ENCODE results near the gene STRN.
"Not testable (repeated sequence)": the region's sequence is repeated elsewhere in the genome, so short reads cannot be mapped to it uniquely, and the experiment has no call there.

The STRN gene

DNA sequence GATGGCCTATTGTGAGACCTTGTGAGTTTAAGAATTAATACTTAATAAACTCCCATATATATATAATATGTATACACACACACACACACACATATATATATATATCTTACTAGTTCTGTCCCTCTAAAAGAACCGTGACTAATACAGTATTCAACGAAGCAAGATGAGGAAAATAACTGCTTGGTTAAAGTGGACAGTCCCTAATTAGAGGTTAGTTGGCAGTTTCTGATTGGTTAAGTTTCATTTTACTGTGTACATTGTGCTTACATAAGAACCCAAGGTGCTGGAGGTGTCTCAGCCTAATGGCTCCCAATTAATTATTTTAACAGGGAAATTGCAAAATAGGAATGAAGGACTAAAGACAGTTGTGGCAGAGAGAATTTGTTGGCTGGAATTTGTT, 132.1 kb downstream of the STRN start:
- no peak for DNase-seq (ENCODE audit: extremely low spot score)
- CTCF ChIA-PET, result no interaction called here
- POLR2A ChIA-PET, result no interaction called here
- no peak for TF ChIP-seq SUZ12 (IDR thresholded peaks at IDR 0.05)
- TF ChIP-seq, protein P1, sequence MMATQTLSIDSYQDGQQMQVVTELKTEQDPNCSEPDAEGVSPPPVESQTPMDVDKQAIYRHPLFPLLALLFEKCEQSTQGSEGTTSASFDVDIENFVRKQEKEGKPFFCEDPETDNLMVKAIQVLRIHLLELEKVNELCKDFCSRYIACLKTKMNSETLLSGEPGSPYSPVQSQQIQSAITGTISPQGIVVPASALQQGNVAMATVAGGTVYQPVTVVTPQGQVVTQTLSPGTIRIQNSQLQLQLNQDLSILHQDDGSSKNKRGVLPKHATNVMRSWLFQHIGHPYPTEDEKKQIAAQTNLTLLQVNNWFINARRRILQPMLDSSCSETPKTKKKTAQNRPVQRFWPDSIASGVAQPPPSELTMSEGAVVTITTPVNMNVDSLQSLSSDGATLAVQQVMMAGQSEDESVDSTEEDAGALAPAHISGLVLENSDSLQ (IDR thresholded peaks at IDR 0.05), result no peak
- TF ChIP-seq L3MBTL2 (conservative IDR thresholded peaks at IDR 0.05), result no peak
- no peak for TF ChIP-seq FOXA1 (IDR thresholded peaks at IDR 0.05)
- no peak for TF ChIP-seq LEF1 (IDR thresholded peaks at IDR 0.05; ENCODE audit: borderline replicate concordance)
- no peak for TF ChIP-seq HDGF (IDR thresholded peaks at IDR 0.05; ENCODE audit: borderline replicate concordance)
- TF ChIP-seq BHLHE40 (IDR thresholded peaks at IDR 0.05; ENCODE audit: borderline replicate concordance), result no peak
- TF ChIP-seq FOXK2 (IDR thresholded peaks at IDR 0.05), result no peak
- TF ChIP-seq TARDBP (IDR thresholded peaks at IDR 0.05), result no peak
- no peak for TF ChIP-seq ARNT (IDR thresholded peaks at IDR 0.05)
- no peak for TF ChIP-seq CTBP1 (IDR thresholded peaks at IDR 0.05; ENCODE audit: borderline replicate concordance)
- no peak for TF ChIP-seq FOXM1 (IDR thresholded peaks at IDR 0.05; ENCODE audit: borderline replicate concordance)
- TF ChIP-seq ELF4 (IDR thresholded peaks at IDR 0.05), result no peak
- TF ChIP-seq NFRKB (IDR thresholded peaks at IDR 0.05), result no peak
- no peak for TF ChIP-seq SP1 (IDR thresholded peaks at IDR 0.05)
- no peak for TF ChIP-seq ZNF384 (IDR thresholded peaks at IDR 0.05)

DNA sequence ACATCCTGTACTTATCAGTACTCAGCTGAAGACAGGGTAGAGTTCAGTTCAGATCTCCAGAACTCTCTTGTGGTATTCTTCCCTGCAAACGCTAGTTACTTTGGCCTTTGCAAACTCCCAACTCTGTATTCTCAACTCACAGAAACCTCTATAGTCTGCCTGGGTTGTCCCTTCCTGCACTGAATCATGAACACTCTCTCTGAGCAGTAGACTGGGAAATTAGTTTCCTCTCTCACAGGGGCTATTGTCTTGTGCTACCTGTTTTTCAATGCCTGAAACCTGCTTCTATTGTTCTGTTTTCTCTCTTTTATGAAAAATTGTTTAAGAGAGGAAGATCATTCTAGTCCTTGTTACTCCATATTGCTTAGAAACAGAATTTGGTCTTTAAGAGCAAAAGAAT, 135.2 kb downstream of the STRN start:
- POLR2A ChIA-PET, result no interaction called here
- CTCF ChIA-PET, result no interaction called here
- no peak for DNase-seq (ENCODE audit: extremely low spot score)
- TF ChIP-seq CTBP1 (IDR thresholded peaks at IDR 0.05; ENCODE audit: borderline replicate concordance), result no peak

DNA sequence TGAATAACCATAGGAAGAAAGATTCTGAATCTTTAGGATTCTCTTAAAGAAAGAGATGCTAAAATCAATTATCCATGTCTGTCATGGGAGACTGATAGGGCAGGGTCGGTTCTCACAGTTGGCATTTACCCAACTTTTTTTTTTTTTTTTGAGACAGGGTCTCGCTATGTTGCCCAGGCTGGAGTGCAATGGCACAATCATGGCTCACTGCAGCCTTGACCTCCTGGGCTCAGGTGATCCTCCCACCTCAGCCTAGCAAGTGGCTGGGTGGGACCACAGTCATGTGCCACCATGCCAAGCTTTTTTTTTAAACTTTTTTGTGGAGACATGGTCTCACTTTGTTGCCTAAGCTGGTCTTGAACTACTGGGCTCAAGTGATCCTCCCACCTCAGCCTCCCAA, 141.7 kb downstream of the STRN start:
- CTCF ChIA-PET; DNase-seq (ENCODE audit: extremely low spot score); POLR2A ChIA-PET: not testable (repeated sequence)

DNA sequence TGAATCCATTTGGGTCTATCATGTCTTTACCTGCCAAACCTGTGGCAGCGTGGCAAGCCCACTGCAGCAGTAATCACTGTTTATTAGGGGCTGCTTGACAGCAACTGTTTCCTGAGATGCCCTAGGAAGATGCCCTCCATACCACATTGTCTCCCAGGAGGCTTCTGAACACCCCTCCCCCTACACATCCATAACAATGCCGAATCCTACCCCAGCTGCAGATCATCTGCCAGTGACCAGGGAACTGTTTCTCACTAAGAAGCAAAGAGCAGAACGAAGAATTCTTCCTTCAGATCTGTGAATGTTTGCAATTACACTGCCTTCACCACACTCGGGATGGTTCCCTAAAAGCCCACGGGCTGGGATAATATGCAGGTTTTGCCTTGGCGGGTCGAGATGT, 142.1 kb downstream of the STRN start:
- ChIA-PET CTCF (no interaction called here), POLR2A (no interaction called here)
- no peak for DNase-seq (ENCODE audit: extremely low spot score)
- no peak for TF ChIP-seq FOXA1 (IDR thresholded peaks at IDR 0.05)
- no peak for TF ChIP-seq L3MBTL2 (conservative IDR thresholded peaks at IDR 0.05)
- TF ChIP-seq SUZ12 (IDR thresholded peaks at IDR 0.05), result no peak

DNA sequence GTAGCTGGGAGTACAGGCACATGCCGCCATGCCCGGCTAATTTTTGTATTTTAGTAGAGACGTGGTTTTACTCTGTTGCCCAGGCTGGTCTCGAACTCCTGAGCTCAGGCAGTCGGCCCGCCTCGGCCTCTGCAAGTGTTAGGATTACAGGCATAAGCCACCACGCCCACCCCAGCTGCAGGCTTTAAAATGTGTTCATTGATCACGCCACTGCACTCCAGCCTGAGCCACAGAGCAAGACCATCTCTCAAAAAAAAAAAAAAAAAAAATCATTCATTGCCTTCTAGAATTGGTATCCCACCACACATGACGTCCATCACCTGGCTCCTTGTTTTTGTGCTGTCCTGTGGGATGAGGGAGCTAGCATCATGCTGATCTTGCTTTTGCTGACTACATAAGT, 142.5 kb downstream of the STRN start:
- POLR2A ChIA-PET, result no interaction called here
- CTCF ChIA-PET, result no interaction called here
- DNase-seq (ENCODE audit: extremely low spot score), result no peak
- TF ChIP-seq NFRKB (IDR thresholded peaks at IDR 0.05), result no peak
- TF ChIP-seq SP1 (IDR thresholded peaks at IDR 0.05), result no peak
- TF ChIP-seq BHLHE40 (IDR thresholded peaks at IDR 0.05; ENCODE audit: borderline replicate concordance), result no peak

DNA sequence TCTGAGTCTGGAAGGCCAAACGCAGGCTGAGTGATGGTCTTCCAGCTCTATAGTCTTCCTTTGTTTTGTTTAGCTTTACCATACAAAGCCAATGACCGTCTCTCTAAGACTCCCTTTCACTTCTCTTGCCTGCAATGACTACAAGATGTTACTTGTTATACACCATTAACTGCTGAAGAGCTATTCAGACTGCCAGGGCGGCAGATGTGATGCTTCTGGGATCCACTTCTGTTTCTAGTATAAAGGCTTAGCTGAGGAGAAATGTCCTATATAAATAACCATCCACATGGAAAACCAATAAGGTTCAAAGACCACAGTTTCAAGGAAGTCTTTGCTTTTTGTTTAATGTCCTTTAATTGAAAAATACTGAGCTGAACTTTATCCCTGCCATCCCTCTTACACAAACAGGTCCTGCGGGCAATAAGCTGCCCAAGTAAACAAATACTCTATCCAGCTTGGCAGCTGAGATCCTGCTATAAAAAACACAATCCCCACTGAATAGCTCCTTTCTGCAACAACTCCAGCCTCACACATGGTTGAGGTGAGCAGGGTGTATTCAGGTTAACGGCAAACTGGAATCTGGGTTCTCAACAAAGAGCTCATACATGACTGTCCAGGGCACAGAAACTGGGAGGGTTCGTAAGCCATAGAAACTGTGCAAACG, 145.3 kb downstream of the STRN start:
- TF ChIP-seq BHLHE40 (IDR thresholded peaks at IDR 0.05; ENCODE audit: borderline replicate concordance) (no peak), FOXA1 (IDR thresholded peaks at IDR 0.05) (no peak), HDGF (IDR thresholded peaks at IDR 0.05; ENCODE audit: borderline replicate concordance) (no peak), ARNT (IDR thresholded peaks at IDR 0.05) (no peak), CTBP1 (IDR thresholded peaks at IDR 0.05; ENCODE audit: borderline replicate concordance) (no peak), FOXK2 (IDR thresholded peaks at IDR 0.05) (no peak)
- TF ChIP-seq, protein P1 (IDR thresholded peaks at IDR 0.05), result no peak
- DNase-seq (ENCODE audit: extremely low spot score), result no peak
- POLR2A ChIA-PET, result no interaction called here
- CTCF ChIA-PET, result no interaction called here

DNA sequence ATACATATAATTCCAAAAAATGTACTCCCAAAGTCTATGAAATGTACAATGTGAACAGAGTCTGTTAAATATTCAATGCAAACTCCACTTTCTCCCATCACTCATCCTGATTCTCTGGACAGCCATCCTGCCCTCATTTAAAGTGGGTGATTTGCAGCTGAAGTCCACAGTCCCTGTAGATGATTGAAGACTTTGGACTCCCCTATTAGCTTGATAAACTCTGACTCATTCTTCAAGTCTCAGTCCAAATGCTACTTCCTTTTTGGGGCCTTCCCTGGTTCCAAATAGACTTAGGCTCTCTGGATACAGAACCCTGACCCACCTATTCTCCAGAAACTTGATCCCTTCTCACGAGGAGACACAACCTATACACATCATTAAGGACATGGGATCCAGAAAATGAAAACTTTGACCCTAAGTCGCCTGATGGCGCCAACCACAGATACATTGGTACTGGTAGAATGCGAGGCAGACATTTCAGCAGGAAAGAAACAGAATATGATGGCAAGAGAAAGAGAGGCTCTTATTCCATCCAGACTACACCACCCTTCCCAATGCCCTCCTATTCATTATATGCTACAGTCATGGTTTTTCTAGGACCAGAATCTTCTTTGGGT, 147.1 kb downstream of the STRN start:
- DNase-seq (ENCODE audit: extremely low spot score), result no peak
- CTCF ChIA-PET, result no interaction called here
- POLR2A ChIA-PET, result no interaction called here
- TF ChIP-seq L3MBTL2 (conservative IDR thresholded peaks at IDR 0.05) (no peak), CTBP1 (IDR thresholded peaks at IDR 0.05; ENCODE audit: borderline replicate concordance) (no peak), HDGF (IDR thresholded peaks at IDR 0.05; ENCODE audit: borderline replicate concordance) (no peak), BHLHE40 (IDR thresholded peaks at IDR 0.05; ENCODE audit: borderline replicate concordance) (no peak), ARNT (IDR thresholded peaks at IDR 0.05) (no peak), SP1 (IDR thresholded peaks at IDR 0.05) (no peak), ZNF384 (IDR thresholded peaks at IDR 0.05) (no peak), NFRKB (IDR thresholded peaks at IDR 0.05) (no peak), SUZ12 (IDR thresholded peaks at IDR 0.05) (no peak), TARDBP (IDR thresholded peaks at IDR 0.05) (no peak), LEF1 (IDR thresholded peaks at IDR 0.05; ENCODE audit: borderline replicate concordance) (no peak), FOXK2 (IDR thresholded peaks at IDR 0.05) (no peak), ELF4 (IDR thresholded peaks at IDR 0.05) (no peak), FOXM1 (IDR thresholded peaks at IDR 0.05; ENCODE audit: borderline replicate concordance) (no peak)
- TF ChIP-seq, protein P1 (IDR thresholded peaks at IDR 0.05), result no peak
